NB4 (cell line): ENCODE measurements around the gene GPLD1.

Experiments used
- MAX ChIP-seq: IDR thresholded peaks from 2 replicates; pipeline ENCODE4 v1.6.1; 2011; ENCODE audit warnings: low read depth, low read length
- TF ChIP-seq, protein P1 (sequence below): IDR thresholded peaks from one replicate; pipeline ENCODE4 v1.5.1; 2012; ENCODE audit warnings: low read depth, low read length

GRCh38 chr6:24391756-24392405 lies 97.5 kb downstream of the GPLD1 start:
- TF ChIP-seq, protein P1, sequence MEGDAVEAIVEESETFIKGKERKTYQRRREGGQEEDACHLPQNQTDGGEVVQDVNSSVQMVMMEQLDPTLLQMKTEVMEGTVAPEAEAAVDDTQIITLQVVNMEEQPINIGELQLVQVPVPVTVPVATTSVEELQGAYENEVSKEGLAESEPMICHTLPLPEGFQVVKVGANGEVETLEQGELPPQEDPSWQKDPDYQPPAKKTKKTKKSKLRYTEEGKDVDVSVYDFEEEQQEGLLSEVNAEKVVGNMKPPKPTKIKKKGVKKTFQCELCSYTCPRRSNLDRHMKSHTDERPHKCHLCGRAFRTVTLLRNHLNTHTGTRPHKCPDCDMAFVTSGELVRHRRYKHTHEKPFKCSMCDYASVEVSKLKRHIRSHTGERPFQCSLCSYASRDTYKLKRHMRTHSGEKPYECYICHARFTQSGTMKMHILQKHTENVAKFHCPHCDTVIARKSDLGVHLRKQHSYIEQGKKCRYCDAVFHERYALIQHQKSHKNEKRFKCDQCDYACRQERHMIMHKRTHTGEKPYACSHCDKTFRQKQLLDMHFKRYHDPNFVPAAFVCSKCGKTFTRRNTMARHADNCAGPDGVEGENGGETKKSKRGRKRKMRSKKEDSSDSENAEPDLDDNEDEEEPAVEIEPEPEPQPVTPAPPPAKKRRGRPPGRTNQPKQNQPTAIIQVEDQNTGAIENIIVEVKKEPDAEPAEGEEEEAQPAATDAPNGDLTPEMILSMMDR, result no peak
- no peak for TF ChIP-seq MAX
